HG03025 (cell line): Measurements from ENCODE around the gene SPAM1.
"Not testable (repeated sequence)": the region's sequence is repeated elsewhere in the genome, so short reads cannot be mapped to it uniquely, and the experiment has no call there.

Experiments used
- ATAC-seq: cut with Tn5 transposase; IDR thresholded peaks from one replicate; pipeline ENCODE4 v1.9.1; 2021; ENCODE audit warnings: mild to moderate bottlenecking, moderate library complexity; ENCODE audit not compliant: unreplicated experiment, low FRiP score

The SPAM1 gene

GRCh38 chr7:123924941-123925340, at the start of gene SPAM1:
TSS of gene SPAM1 (plus strand) at chr7:123925241. CDS start at chr7:123953571, 28,330 bp downstream.
- no peak for ATAC-seq

GRCh38 chr7:123876557-123877256, 48.3 kb upstream of the SPAM1 start:
- no peak for ATAC-seq

- ATAC-seq, result no peak
These were observed 45.4 kb upstream of the SPAM1 start for GRCh38 chr7:123879628-123880027.

GRCh38 chr7:123881300-123881699, 43.7 kb upstream of the SPAM1 start:
- ATAC-seq, result no peak

- ATAC-seq, result no peak
These were observed 41.9 kb upstream of the SPAM1 start for GRCh38 chr7:123883154-123883553.

- no peak for ATAC-seq
These were observed 36.8 kb upstream of the SPAM1 start for GRCh38 chr7:123888192-123888591.

- ATAC-seq, result not testable (repeated sequence)
These were observed 30.3 kb upstream of the SPAM1 start for GRCh38 chr7:123894753-123895152.

GRCh38 chr7:123901101-123901500, 23.9 kb upstream of the SPAM1 start:
- ATAC-seq, result no peak

- no peak for ATAC-seq
These were observed 19.3 kb upstream of the SPAM1 start for GRCh38 chr7:123905714-123906113.

GRCh38 chr7:123916240-123916724, 8.8 kb upstream of the SPAM1 start:
- ATAC-seq, result no peak

GRCh38 chr7:123917878-123918277, 7.2 kb upstream of the SPAM1 start:
- ATAC-seq, result no peak

- ATAC-seq, result no peak
These were observed 6.7 kb upstream of the SPAM1 start for GRCh38 chr7:123918309-123918708.

GRCh38 chr7:123923599-123923998, 1.4 kb upstream of the SPAM1 start:
- no peak for ATAC-seq

GRCh38 chr7:123929107-123929506, 4.1 kb downstream of the SPAM1 start:
- no peak for ATAC-seq

GRCh38 chr7:123929655-123930054, 4.6 kb downstream of the SPAM1 start:
- no peak for ATAC-seq

- no peak for ATAC-seq
These were observed 10.7 kb downstream of the SPAM1 start for GRCh38 chr7:123935436-123936381.

- no peak for ATAC-seq
These were observed 11.3 kb downstream of the SPAM1 start for GRCh38 chr7:123936388-123936787.

- no peak for ATAC-seq
These were observed 14.7 kb downstream of the SPAM1 start for GRCh38 chr7:123939784-123940183.

- ATAC-seq, result no peak
These were observed 16.5 kb downstream of the SPAM1 start for GRCh38 chr7:123941391-123942180.

GRCh38 chr7:123944395-123944794, 19.4 kb downstream of the SPAM1 start:
- ATAC-seq, result no peak

GRCh38 chr7:123945938-123946337, 20.9 kb downstream of the SPAM1 start:
- ATAC-seq, result no peak
